ACHN (cell line): Measurements from ENCODE around the gene ABHD4.
"Not testable (repeated sequence)": the region's sequence is repeated elsewhere in the genome, so short reads cannot be mapped to it uniquely, and the experiment has no call there.

ENCODE experiments used
- DNase-seq: peaks from one replicate; pipeline ENCODE4 v3.0.0-alpha.2; 2015
- in situ Hi-C: cut with HindIII; loops from 2 replicates; pipeline ENCODE4 v1.10.0; 2017; ENCODE audit warnings: low sequenced_read_pairs, low pct_ligation_motif_present, low pct_unique_long_range_greater_than_20kb

The ABHD4 gene

DNA sequence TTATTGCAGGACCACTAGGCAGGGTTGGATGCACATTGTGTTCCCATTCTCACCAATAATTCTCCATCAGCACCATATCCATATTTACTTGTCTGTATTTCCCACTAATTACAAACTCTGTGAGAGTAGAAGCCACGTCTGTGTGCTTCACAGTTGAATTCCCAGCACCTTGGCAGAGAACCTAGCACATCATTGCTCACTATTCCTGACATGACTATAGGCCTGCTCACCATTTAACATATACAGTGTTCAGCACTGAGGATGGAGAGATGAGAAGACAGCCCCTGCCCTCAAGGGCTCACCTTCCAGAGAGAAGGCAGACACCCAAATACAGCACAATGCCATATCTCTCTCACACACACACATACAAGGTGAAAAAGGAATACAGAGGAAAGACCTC lies 14.1 kb upstream of the ABHD4 start:
- in situ Hi-C loops, result no loop called here
- no peak for DNase-seq

- DNase-seq, result no peak
- in situ Hi-C loops, result no loop called here
Measured at GRCh38 chr14:22587247-22587646, 10.9 kb upstream of the ABHD4 start.

GRCh38 chr14:22587677-22588422 lies 10.2 kb upstream of the ABHD4 start:
- in situ Hi-C loops, result not testable (repeated sequence)

DNA sequence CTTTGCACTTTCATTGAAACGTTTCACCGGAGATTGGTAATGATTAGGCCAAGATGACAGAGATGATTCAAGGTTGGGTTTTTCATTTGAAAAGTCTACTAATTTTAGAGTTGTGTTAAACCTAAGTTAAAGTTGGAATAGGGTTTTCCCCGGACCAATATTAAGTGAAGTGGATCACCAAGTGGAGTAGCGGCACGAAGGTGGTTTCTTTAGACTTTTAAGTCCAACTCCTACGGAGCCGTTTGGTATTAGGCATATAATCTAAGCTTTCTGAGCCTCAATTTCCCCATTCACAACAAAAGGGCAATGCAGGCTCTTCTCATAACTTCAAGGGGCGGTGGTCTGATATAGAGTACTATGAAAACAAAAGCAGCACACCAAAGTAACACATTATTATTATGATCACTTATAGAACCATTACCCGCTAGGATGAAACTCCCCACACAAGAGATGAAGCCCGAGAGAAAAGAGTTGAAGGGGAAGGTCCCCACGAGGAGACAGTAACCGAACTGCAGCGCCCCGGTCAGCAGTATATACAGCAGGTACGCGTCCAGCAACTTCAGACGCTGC lies 9.5 kb upstream of the ABHD4 start:
- DNase-seq, result no peak
- in situ Hi-C loops, result no loop called here

More at GRCh38 chr14:22587677-22588422, 10.2 kb upstream of the ABHD4 start:
- DNase-seq, result not testable (repeated sequence)

DNA sequence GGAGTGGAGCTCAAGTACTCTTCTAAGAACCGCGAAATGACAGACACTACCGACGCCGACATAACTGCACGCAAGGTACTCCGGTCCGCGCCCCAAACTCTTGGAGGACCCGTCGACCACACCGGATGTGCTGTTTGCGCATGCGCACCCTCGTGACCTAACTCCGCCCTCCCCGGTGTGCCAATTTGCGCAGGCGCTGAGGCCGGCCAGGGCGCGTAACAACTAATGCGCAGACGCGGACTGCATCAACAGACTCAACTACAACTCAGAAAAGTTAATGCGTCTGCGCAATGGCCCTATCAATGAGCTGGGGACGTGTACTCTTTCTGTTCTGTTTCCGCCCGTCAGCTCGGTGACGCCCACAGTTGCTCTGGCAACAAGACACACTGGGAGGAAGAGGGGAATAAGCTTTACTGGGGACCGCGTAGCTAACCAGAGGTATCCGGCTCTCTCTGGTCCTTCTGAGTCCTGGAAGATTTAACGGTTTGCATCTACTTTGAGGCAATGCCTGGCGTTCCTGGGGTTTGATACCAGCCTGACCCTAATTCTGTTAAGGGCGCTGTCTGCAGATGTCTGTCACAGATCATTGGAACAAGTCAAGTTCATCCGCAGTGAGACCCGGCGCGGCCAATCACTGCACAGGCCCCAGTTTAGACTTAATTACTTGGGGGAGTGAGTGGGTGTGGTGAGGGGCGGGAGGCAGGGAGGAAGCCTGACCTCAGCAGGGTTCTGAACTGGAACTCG lies 8.8 kb upstream of the ABHD4 start, which contains the start of gene DAD1:
DAD1 (minus strand) TSS at position 129 of the 744 bp plus-strand sequence; CDS start at position 62, 67 bp downstream.
- in situ Hi-C loops, result no loop called here
- DNase-seq, result peak; percentile 97

GRCh38 chr14:22593189-22593588 lies 4.9 kb upstream of the ABHD4 start:
- no peak for DNase-seq
- in situ Hi-C loops, result no loop called here

GRCh38 chr14:22593601-22594000 lies 4.5 kb upstream of the ABHD4 start:
- no peak for DNase-seq
- in situ Hi-C loops, result no loop called here

- in situ Hi-C loops, result no loop called here
- no peak for DNase-seq
Measured at GRCh38 chr14:22594156-22594716, 3.9 kb upstream of the ABHD4 start.

- in situ Hi-C loops, result no loop called here
- DNase-seq, result no peak
Measured at GRCh38 chr14:22596354-22596879, 1.7 kb upstream of the ABHD4 start.

GRCh38 chr14:22597265-22597664 lies 835 bp upstream of the ABHD4 start:
- in situ Hi-C loops, result no loop called here
- no peak for DNase-seq

DNA sequence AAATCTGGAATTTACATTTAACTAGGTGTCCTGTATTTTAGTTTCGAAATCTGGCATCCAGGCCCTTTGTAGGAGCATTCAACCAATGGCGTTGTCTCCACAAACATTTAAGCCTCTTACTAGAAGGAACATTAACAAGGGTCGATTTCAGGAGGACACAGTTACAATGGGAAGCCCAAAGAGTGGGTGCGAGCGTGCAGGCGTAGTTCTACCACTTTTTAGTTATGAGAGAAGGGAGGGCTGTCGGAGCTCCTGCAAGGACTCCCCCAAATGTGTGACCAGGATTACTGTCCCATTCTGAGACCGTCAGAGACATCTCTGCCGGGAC lies 365 bp upstream of the ABHD4 start:
- no peak for DNase-seq
- in situ Hi-C loops, result no loop called here

DNA sequence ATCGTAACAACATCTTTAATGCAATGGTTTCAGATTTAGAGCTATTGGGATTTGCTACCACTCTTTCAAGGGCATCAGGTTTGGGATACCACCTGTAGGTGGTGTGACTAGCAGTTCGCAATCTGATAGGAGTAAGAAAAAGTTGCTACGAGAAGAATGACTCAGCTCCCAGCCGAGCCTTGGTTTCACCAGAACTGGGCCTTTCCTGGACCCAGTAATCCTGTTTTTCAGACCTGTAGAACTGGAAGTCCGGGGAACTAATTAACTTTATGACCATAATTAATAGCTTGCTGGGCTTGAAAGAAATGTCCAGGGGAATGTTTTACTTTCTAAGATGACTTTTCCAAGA lies 770 bp downstream of the ABHD4 start:
- in situ Hi-C loops, result no loop called here
- DNase-seq, result peak; percentile 63

DNA sequence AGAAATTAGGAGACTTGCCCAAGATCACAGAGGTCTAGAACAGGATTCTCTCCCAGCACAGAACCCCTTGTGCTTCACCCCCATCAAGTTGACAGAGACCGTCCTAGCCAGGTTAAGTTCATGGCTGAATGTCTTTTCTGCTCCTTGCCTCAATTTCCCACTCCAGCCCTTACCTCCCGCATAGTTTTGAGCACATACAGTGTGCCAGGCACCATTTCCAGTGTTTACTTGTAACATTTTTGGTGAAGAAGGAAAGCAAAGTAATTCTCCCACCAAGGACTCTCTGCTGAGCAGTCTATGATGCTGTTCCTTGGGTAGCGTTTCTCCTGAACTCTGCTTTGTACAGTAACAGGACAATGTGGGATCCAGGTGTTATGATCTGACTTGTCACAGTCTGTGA lies 1.2 kb downstream of the ABHD4 start:
- DNase-seq, result no peak
- in situ Hi-C loops, result no loop called here

DNA sequence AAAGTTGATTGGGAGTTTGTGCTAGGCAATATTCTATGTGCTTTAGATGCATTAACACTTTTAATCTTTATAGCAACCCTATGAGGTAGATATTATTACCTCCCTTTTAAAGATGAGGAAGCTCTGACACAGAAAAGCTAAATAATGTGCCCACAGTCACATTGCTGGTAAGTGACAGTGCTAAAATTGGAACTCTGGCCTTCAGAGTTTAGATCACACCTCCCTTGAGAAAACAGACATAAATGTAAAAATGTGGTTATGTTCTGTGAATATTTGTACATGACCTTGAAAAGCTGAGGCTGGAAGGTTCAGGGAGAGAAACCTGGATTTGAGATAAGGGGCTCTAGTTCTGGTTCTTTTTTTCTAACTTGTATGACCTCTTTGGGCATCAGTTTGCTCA lies 1.9 kb downstream of the ABHD4 start:
- in situ Hi-C loops, result no loop called here
- no peak for DNase-seq

- no peak for DNase-seq
- in situ Hi-C loops, result no loop called here
Measured at GRCh38 chr14:22601456-22601855, 3.4 kb downstream of the ABHD4 start.

DNA sequence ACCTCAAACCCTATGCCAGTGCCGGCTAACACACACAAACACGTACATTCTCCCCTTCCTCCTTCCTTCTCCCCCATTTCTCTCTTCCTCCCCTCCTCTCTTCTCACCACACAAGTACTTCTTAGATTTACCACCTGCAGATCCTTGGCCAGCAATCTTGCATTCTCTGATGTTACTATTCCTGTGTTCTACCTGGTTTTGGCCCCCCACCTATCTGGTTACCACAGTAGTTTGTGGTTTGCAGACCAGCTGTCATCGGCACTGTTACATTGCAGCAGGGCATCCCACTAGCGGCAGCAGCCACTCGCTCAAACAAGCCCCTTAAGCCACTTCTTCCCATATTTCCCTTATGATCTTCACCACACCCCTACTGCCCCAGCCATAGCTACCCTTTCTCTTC lies 3.9 kb downstream of the ABHD4 start:
- in situ Hi-C loops, result no loop called here
- no peak for DNase-seq

- no peak for DNase-seq
- in situ Hi-C loops, result no loop called here
Measured at GRCh38 chr14:22602862-22603261, 4.8 kb downstream of the ABHD4 start.

DNA sequence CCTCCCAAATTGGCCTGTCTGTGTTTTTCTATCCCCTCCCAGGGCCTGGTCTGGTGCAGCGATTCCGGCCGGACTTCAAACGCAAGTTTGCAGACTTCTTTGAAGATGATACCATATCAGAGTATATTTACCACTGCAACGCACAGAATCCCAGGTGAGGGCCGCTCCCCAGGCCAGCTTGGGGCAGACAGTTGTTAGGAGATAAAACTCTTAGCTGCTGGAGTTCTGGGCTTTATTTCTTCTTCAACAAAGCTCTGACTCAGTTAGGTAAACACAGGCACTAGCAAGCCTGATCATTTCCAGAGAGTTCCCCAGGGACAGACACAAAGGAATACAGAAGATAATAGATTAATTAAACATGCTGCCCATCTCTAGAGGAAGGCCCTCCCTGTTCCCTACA lies 8.3 kb downstream of the ABHD4 start:
- in situ Hi-C loops, result no loop called here
- DNase-seq, result no peak

- in situ Hi-C loops, result no loop called here
- DNase-seq, result no peak
Measured at GRCh38 chr14:22607291-22607690, 9.2 kb downstream of the ABHD4 start.
